Left ventricle myocardium inferior (tissue), 1 donor: ENCODE measurements around the gene PCARE. TPM values are rescaled to one million over a fixed set of nuclear protein-coding genes. Genes with fewer than 3 reads are reported as not detected.

ENCODE experiments used
- DNase-seq: peaks from one replicate; pipeline ENCODE4 v3.0.0-alpha.2; 2020
- H3K27ac ChIP-seq: fragments of 200-600 bp; replicated peaks from 2 replicates; pipeline ENCODE4 v1.8.0; 2021
- H3K27me3 ChIP-seq: fragments of 200-600 bp; 2 replicates; pipeline ENCODE4 v1.8.0; 2021; ENCODE audit warnings: low read depth
- H3K36me3 ChIP-seq: fragments of 200-600 bp; 2 replicates; pipeline ENCODE4 v1.8.0; 2021
- H3K4me1 ChIP-seq: fragments of 200-600 bp; 2 replicates; pipeline ENCODE4 v1.8.0; 2021
- H3K4me3 ChIP-seq: fragments of 200-600 bp; 2 replicates; pipeline ENCODE4 v1.8.0; 2021; ENCODE audit warnings: mild to moderate bottlenecking, moderate library complexity
- H3K9me3 ChIP-seq: fragments of 200-600 bp; replicated peaks from 2 replicates; pipeline ENCODE4 v1.8.0; 2021
- intact Hi-C: fragments of 100-400 bp; cut with micrococcal nuclease; formaldehyde crosslinking; loops from one replicate; pipeline ENCODE4 v1.11.0; 2022
- total RNA-seq: library from RNA; stranded (reverse); fragmentation: NEBNext Ultra II Directional; extraction: Animal tissue kit (Norgen Biotek cat#: 25700); gene quantifications from one replicate; pipeline ENCODE4 v1.2.1, GENCODE V29; 2021
- TF ChIP-seq, protein P1 (sequence below): fragments of 200-600 bp; IDR thresholded peaks from 2 replicates; pipeline ENCODE4 v1.8.0; 2021; ENCODE audit warnings: antibody characterized with exemption, mild to moderate bottlenecking, borderline replicate concordance
- donor health status: DM: no; HTN: yes; CAD: no; lungs with severe emphysema.

The PCARE gene
- total RNA-seq, 1 donor from 2014 or later: 0.74 TPM

GRCh38 chr2:29023188-29023587 lies 51.1 kb downstream of the PCARE start:
- no peaks in the 10 kb centered on the region for H3K27me3 ChIP-seq
- H3K36me3 ChIP-seq: peaks cover 22% of the 10 kb centered on the region
- no peak for DNase-seq
- no peak overlapping the region for H3K4me3 ChIP-seq
- H3K9me3 ChIP-seq: no peaks in the 10 kb centered on the region
- H3K27ac ChIP-seq: no peak overlapping the region
- intact Hi-C loops: no loop called here
- peaks cover 66% of the 10 kb centered on the region for H3K4me1 ChIP-seq
- TF ChIP-seq, protein P1, sequence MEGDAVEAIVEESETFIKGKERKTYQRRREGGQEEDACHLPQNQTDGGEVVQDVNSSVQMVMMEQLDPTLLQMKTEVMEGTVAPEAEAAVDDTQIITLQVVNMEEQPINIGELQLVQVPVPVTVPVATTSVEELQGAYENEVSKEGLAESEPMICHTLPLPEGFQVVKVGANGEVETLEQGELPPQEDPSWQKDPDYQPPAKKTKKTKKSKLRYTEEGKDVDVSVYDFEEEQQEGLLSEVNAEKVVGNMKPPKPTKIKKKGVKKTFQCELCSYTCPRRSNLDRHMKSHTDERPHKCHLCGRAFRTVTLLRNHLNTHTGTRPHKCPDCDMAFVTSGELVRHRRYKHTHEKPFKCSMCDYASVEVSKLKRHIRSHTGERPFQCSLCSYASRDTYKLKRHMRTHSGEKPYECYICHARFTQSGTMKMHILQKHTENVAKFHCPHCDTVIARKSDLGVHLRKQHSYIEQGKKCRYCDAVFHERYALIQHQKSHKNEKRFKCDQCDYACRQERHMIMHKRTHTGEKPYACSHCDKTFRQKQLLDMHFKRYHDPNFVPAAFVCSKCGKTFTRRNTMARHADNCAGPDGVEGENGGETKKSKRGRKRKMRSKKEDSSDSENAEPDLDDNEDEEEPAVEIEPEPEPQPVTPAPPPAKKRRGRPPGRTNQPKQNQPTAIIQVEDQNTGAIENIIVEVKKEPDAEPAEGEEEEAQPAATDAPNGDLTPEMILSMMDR: no peak

DNA sequence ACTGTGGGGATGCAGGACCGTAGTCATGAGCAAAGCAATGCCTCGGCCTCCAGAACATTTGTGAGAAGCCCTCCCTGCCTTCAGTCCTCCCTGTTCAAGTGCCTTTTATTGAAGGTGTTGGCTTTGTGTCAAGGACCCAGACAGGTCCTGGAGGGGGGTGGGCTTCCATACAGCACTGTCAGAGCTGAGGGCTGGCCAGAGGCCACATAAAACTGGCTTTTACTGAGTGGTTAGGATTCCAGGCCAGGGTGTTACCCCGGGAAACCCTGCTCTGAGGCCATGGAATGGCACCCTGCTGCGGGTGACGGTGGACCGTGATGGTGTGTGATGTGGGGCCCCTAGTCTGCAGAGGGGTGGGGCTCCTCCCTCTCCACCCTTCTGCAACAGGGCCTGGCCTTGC lies 51.6 kb downstream of the PCARE start:
- no peak for DNase-seq
- H3K27ac ChIP-seq: no peak overlapping the region
- H3K9me3 ChIP-seq: no peaks in the 10 kb centered on the region
- peaks cover 21% of the 10 kb centered on the region for H3K36me3 ChIP-seq
- H3K4me1 ChIP-seq: peaks cover 71% of the 10 kb centered on the region
- no peak overlapping the region for H3K4me3 ChIP-seq
- H3K27me3 ChIP-seq: no peaks in the 10 kb centered on the region
- intact Hi-C loops: no loop called here
- TF ChIP-seq, protein P1: no peak

GRCh38 chr2:29021886-29022285 lies 52.4 kb downstream of the PCARE start:
- TF ChIP-seq, protein P1: no peak
- intact Hi-C loops: no loop called here
- Histone ChIP-seq H3K4me3 (no peak overlapping the region), H3K27ac (no peak overlapping the region), H3K36me3 (peaks cover 14% of the 10 kb centered on the region), H3K27me3 (no peaks in the 10 kb centered on the region), H3K9me3 (no peaks in the 10 kb centered on the region), H3K4me1 (peaks cover 79% of the 10 kb centered on the region)
- no peak for DNase-seq

DNA sequence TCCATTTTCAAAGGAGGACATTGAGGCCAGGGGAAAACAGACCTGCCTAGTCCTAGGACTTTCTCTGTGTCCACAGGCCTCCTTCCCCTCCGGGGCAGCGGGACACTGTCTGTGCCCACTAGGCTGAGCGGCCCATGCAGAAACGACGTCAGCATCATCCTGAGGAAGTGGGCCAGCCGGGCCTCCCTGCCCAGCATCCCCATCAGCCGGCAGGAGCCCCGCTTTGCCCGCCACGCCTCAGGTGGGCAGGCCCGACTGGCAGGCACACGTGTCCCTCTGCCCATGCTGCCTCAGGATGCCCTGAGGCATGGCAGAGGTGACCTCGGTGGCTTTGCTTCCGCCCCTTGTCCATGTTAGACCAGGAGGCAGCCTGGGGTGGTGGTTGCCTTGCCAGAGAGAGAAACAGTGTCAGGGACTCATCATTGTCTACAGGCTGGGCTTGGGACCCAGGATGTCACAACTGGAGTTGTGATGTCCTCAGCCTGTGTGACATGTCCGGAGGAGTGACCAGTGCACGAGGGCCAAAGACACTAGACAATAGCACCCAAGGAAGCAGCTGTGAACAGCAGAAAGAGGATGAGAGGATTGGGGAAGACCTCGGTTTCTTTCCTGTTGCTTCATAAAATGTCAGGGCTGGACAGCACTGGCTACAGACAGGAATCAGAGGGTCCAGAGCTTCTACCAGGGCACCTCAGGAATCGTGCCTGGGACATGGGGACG lies 56.4 kb downstream of the PCARE start:
- peak overlapping the region; percentile 96 for H3K27ac ChIP-seq

GRCh38 chr2:29016504-29016903 lies 57.8 kb downstream of the PCARE start:
- Histone ChIP-seq H3K27ac (peak overlapping the region; percentile 96), H3K36me3 (peaks cover 4% of the 10 kb centered on the region), H3K27me3 (no peaks in the 10 kb centered on the region), H3K9me3 (no peaks in the 10 kb centered on the region), H3K4me3 (peak overlapping the region; percentile 66), H3K4me1 (peaks cover 88% of the 10 kb centered on the region)
- TF ChIP-seq, protein P1: no peak
- intact Hi-C loops: no loop called here
- DNase-seq: peak; percentile 55

More for the DNA sequence above, 56.4 kb downstream of the PCARE start:
- intact Hi-C loops: no loop called here
- Histone ChIP-seq H3K9me3 (no peaks in the 10 kb centered on the region), H3K4me3 (peak overlapping the region; percentile 66), H3K27me3 (no peaks in the 10 kb centered on the region), H3K4me1 (peaks cover 88% of the 10 kb centered on the region), H3K36me3 (peaks cover 4% of the 10 kb centered on the region)
- DNase-seq: no peak
- TF ChIP-seq, protein P1: no peak
